NCI-H69 (cell line): Measurements from ENCODE around the gene SOHLH2.
A peak's percentile ranks its signal among the peaks of the same experiment; 100 is the strongest.

Experiments
- DNase-seq: peaks from one replicate; lab custom pipeline; 2025; lab: John Stamatoyannopoulos, UW

Gene SOHLH2

GRCh38 chr13:36131931-36132297 is 82.4 kb downstream of the SOHLH2 start:
- peak; percentile 9 for DNase-seq

GRCh38 chr13:36131222-36131930 is 83.0 kb downstream of the SOHLH2 start, which contains the start of gene DCLK1:
Gene DCLK1, minus strand, starts transcription at chr13:36131382.
- DNase-seq: peak; percentile 87

- DNase-seq: peak; percentile 82
Observed at GRCh38 chr13:36130552-36131221, 83.7 kb downstream of the SOHLH2 start.

GRCh38 chr13:36130193-36130551 is 84.2 kb downstream of the SOHLH2 start:
- peak; percentile 71 for DNase-seq

- peak; percentile 40 for DNase-seq
Observed at GRCh38 chr13:36129539-36129938, 84.8 kb downstream of the SOHLH2 start.

GRCh38 chr13:36126491-36126890 is 87.9 kb downstream of the SOHLH2 start:
- no peak for DNase-seq

GRCh38 chr13:36125841-36126240 is 88.5 kb downstream of the SOHLH2 start:
- no peak for DNase-seq

GRCh38 chr13:36124236-36124822 is 90.0 kb downstream of the SOHLH2 start:
- no peak for DNase-seq
